Stromal cell of bone marrow (primary cell): ENCODE measurements around the gene ITM2C.

Experiments used
- DNase-seq: peaks from one replicate; pipeline ENCODE4 v3.0.0-alpha.2; 2012; ENCODE audit warnings: low read depth

ITM2C gene

DNA sequence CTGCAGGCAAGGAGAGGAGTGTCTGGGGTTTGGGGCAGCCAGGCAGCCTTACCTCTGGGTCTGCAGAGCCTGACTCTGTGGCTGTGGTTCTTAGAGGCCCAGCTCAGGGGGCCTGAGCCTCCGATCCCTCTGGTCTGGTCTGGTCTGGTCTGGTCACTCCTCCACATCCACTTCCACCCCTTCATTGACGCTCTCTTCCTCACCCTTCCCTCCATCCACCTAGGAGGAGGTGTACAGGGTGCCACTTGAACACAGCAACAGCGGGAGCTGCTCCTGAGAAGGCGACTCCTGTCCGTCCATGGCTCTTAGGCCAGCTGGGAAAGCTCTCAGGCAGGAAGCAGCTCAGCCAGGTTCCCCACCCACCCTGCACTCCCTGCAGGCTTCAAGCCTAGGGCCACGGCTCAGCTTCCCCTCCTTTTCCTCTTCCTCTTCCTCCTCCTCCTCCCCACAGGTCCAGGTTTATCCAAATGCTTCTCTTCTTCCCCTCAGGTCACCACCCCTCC, 43.4 kb downstream of the ITM2C start:
- DNase-seq: no peak

DNA sequence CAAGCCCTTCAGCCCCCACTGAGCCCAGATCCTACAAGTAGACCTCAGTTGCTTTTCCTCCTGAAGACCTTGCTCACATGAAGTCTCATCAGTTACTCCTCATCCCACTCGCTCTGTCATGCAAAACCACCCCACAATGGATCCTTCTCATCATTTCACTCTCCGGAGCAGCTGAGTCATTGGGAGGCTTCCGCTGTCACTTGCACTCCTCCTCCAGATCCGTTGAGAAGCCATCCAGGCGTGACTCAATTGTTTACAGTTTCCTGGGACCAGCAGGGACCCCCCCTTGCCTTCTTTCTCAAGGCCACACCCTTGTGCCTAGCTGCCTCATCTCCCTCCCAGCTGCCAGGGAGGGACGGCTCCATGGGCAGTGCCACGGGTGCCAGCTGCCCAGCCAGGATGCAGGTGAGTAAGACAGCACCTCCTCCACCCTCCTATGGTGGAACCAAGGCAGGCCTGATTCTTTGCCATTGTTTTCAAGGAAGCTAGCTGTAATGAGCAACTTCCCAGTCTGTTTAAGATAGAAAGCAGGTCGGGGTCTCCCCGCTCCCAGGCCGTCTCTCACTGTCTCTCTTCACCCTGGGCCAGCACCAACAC, 44.0 kb downstream of the ITM2C start:
- DNase-seq: peak; percentile 50

GRCh38 chr2:230909841-230910545, 45.3 kb downstream of the ITM2C start:
- DNase-seq: no peak

DNA sequence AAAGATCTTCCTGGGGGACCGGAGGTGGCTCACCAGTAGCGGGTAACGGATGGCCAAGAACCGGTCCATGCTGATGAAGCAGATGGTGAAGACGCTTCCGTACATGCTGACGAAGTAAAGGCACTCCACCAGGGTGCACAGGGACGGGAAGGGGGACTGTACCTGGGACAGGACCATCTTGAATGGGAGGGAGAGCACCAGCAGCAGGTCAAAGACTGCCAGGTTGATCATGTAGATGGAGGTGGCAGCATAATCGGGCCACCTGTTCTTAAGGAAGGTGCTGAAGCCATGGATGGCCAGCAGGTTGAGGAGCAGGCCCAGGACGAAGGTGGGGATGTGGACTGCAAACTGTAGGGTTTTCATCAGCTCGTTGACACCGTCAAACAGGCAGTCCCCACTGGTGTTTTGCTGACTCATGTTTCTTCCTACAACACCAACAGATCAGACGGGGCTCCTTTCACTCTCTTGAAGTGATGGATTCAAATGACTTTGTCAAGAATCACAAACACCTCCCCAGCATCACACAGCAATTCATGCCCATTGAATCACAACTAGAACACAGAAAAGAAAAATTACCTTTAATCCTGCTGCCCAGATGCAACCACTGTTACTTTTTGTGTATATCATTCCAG, 45.9 kb downstream of the ITM2C start:
- no peak for DNase-seq

DNA sequence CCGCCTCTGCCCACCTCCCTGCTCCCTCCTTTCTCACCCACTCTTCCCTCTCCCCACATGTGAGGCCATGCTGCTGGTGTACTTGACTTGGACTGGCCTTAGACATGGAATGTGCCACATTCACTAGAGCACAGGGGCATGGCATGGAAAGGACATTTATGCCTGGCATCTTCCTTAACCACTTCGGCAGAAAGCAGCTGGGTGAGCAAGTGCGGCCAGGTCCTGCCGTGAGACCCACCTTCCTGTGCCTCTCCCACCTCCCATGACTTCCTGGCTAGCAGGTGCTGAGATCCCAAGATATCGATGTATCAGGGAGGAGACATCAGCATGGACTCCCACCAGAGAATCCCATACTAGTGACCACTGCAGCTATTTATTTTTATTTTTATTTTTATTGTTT, 47.3 kb downstream of the ITM2C start:
- no peak for DNase-seq

DNA sequence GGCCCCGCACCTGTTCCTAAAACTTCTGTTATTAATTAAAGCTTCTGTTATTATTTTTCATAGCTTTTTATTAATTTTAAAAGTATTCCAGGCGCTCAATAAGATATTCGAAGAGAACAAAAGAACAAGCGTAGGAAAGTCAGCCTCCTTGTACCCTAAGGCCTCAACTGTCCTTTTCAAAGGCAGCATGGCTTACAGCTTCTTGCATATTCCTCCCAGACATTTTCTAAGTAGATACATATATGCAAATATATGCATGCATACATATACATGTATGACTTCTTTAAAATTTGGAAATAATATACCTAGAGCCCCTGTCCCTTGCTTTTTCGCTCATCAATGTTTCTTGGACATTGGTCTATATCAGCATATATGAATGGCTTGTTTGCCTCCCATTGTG, 48.0 kb downstream of the ITM2C start:
- no peak for DNase-seq

GRCh38 chr2:230913406-230914143, 48.8 kb downstream of the ITM2C start:
- DNase-seq: no peak

- no peak for DNase-seq
These were observed 50.1 kb downstream of the ITM2C start for GRCh38 chr2:230914886-230915285.

DNA sequence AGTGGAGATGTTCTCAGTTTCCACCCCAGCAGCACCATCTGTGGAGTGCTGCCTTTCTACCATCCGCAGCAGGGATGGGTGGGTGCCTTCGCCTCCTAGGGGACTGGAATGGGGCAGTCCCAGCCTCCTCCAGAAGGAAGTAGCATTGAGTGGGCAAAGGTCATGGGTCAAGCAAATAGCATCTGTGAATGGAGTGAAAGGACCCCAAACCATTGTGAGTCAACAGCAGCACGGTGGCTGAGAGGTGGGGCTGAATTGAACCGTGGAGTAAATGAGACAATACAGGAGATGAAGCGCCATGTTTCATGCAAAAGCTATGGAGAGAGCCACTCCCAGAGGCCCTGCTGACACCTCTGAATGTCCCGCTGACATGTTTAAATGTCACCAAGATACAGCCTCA, 50.6 kb downstream of the ITM2C start:
- DNase-seq: no peak

DNA sequence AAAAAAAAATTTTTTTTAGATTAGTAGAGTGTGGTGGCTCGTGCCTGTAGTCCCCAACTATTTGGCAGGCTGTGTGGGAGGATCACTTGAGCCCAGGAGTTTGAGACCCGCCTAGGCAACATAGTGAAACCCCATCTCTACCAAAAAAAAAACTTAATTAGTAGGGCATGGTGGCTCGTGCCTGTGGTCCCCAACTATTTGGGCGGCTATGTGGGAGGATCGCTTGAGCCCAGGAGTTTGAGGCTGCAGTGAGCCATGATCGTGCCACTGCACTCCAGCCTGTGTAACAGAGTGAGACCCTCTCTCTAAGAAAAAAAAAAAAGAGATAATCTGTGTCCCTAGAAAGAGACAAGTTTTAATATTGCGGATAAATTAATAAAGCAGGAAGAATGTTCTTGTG, 51.5 kb downstream of the ITM2C start:
- no peak for DNase-seq

GRCh38 chr2:230919240-230919639, 54.5 kb downstream of the ITM2C start:
- no peak for DNase-seq

- DNase-seq: no peak
These were observed 54.9 kb downstream of the ITM2C start for GRCh38 chr2:230919681-230920080.

GRCh38 chr2:230920167-230920566, 55.4 kb downstream of the ITM2C start:
- no peak for DNase-seq

DNA sequence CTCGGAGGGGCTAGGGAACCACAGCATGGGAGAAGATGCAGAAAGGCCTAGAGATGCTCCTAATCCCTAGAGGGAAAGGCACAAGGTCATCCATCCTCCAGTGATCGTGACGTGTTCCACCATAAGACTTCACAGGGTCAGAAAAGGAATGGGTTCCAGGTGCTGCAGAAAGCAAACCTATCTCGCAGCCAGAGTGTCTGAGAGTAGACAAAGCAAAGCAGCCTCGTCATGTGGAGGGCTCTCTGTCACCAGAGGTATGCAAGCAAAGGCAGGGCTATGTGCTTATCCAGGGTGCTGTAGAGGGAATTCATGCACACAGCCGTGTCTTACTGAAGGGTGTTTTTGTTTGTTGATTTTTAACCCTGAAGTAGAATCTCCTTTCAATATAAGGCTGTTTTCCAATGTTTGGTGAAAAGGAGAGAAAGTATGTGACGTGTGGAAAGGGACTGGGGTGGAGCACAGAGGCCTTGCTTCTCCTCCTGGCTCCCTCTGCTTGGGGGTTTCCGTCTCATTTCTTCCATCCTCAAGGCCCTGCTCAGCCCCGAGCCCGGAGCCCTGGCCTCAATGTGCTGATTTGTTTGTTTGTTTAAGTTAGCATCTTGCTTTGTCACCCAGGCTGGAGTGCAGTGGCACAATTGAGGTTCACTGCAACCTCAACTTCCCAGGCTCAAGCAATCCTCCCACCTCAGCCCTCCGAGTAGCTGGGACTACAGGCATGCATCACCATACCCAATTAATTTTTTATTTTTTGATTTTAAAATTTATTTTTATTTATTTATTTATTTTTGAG, 57.3 kb downstream of the ITM2C start:
- no peak for DNase-seq

- DNase-seq: no peak
These were observed 58.4 kb downstream of the ITM2C start for GRCh38 chr2:230922951-230923717.

GRCh38 chr2:230924092-230924469, 59.3 kb downstream of the ITM2C start:
- no peak for DNase-seq

DNA sequence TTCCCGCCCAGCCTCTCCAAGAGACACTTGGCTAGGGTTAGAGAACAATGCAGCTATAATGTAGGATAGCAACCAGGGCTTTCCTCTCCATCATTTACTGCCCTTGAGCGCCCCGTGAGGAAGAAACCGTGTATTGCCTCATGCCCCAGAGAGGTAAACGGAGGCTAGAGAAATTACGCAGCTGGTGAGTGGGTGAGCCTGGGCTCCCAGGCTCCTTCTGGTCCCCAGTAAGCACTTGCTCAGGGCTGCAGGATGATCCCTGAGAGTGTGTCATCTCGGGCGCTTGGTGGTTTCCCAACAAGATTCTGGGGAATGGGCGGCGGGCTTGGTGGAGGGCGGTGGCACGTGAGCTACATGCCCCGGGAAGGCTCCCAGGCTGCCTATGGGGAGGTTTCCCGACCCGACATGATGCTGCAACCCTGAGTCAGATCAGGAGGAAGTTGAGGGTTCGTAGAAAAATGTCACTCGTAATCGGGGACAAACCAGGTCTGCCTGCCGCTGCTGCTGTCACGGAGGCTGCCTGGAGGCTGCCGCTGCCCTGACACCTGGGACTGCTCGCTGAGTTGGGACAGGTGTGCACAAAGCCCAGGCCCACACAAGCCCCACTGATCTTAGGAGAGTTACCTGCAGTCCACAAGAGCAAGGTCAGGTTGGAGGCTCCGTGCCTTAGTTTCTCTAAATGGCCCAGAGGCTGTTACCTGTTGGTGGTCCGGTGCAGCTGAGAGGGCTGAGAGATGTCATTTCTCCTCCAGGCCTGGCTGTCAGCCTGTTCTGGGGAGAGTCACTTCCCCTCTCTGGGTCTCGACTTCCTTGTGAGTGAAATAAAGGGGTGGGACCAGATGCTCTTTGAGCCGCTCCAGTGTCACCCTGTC, 60.0 kb downstream of the ITM2C start, which contains the start of gene GPR55:
GPR55 (minus strand) TSS at position 773 of the 872 bp plus-strand sequence. CDS start 14,280 bp downstream, outside the sequence.
- no peak for DNase-seq

DNA sequence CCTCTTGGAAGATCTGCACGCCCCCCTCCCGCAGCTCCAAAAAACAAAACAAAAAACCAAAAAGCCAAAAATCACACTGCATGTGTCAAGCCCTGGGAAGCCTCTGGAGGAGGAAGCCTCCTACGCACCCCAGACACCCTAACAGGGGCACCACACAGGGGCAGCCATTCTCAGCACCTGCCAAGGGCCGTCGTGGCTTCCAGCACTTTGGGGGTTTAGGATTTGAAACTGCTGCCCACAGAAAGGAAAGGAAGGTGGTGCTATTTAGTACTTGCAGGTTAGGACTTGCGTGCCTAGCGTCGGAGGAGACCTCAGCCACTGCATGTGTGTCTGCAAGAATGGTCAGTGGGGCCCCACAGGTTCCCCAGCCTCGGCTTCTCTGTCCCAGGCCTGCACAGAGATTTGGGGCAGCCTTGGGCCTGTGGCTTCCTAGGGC, 60.7 kb downstream of the ITM2C start:
- DNase-seq: no peak

GRCh38 chr2:230925879-230926765, 61.4 kb downstream of the ITM2C start:
- no peak for DNase-seq
